ENCODE results near the gene CSTPP1.
"Not testable (repeated sequence)": the region's sequence is repeated elsewhere in the genome, so short reads cannot be mapped to it uniquely, and the experiment has no call there.

The CSTPP1 gene

DNA sequence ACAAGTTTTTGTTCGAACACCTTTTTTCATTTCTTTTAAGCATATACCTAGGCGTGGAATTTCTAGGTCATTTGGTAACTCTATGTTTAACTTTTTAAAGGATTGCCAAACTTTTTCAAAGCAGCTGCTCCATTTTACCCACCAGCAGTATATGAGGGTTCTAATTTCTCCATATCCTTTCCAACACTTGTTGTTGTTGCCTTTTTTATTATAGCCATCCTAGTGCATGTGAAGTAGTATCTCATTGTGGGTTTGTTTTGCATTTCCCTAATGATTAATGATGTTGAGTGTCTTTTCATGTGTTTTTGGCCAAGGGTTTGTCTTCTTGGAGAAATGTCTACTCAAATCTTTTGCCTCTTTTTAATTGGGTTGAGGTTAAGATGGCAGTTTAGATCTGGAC is 24.5 kb downstream of the CSTPP1 start:
- no peak for DNase-seq

DNA sequence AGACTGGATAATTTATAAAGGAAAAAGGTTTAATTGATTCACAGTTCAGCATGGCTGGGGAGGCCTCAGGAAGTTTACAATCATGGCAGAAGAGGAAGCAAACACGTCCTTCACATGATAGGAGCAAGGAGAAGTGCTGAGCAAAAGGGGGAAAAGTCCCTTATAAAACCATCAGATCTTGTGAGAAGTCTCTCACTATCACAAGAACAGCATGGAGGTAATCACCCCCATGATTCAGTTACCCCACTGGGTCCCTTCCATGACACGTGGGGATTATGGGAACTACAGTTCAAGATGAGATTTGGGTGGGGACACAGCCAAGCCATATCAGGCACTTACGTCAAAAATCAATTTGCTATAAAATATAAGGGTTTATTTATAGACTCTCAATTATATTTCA is 25.3 kb downstream of the CSTPP1 start:
- not testable (repeated sequence) for DNase-seq

DNA sequence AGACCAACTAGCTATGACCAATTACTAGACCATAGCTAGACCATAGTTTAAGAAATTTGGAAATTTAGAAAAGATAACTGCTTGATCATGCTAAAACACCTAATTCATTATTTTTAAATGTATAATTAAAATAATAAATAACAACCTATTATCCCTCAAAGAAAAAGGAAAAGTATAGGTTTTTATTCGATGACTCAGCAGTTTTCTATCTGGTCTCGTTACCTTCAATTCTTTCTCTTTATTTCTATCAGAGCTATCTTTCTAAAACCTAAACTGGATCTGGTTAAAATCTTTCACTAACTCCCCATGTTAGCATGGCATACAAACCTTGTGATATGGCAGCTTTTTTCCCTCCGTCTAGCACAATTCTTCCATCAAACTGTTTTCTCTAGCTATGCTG is 27.3 kb downstream of the CSTPP1 start:
- DNase-seq, result no peak

DNA sequence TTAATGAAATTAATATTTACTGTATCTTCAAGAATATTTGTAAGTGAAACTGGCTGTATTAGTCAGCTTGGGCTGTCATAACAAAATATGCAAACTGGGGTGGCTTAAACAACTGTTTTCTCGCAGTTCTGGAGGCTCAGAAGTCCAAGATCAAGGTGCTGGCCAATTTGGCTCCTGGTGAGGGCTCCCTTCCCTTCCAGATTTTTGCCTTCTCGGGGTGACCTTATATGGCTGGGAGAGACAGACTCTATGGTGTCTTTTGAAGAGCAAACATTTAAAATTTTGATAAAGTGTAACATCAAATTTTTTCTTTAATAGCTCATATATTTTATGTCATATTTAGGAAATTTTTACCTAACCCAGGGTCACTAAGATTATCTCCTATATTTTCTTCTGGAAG is 30.2 kb downstream of the CSTPP1 start:
- DNase-seq, result no peak

DNA sequence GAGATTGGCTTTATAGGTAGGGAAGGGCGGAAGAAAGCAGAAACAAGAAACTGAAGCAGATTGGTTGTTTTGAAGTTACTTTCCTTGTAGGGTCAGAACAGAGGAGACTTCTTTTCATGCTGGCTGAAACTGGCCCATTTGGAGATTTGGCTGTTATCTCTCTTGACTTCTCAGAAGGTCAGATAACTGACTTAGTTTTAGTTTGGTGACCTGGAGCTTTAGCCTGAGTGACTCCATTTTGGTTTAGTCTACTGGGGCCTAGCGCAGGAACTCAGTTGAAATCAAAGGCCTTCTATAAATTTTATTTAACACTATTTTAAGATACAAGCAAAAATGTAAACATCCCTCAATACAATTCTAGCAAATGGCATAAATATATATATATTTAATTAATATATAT is 31.4 kb downstream of the CSTPP1 start:
- DNase-seq, result no peak

DNA sequence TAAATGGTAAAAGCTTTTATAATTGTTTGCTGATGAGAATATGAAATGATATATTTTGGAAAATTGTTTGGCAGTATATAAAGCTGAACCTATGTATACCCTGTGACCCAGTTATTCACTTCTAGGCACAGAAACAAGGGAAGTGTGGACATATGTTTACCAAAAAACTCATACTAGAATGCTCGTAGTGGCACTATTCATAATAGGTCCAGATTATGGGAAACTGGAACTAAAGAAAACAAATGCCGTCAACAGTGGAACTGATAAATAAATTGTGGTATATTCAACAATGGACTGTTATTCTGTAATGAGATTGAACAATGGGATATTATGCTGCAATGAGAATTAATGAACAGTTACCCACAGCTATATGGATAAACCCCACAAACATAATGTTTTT is 32.8 kb downstream of the CSTPP1 start:
- no peak for DNase-seq

DNA sequence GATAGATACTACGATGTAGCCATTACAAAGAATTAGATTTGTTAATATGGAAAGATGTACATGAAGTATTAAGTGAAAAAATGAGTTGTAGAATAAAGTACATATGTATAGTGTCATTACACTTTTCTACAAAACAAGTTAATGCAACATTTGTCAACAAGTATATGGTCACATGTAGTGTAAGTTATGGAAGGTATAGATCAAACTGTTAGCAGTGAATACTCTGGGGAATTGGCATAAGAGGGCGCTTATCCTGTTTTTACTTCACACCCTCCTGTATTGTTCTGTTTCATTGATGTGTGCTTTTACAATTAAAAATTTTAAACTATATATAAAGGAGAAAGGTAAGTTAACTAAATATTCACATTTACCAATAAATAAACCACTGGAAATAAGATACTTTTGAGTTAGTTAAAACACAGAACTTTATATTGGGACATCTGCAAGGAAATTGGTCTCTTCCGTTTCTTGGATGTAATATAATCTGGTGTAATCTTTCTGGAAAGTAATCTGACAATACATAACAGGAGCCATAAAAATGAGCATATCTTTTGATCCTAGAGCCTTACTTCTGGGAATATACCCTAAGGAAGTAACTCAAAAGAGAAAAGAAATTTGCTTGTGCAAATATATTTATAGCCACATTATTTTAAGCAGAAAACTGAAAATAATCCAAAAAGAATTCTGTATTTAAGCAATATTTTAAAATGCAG is 34.5 kb downstream of the CSTPP1 start:
- DNase-seq, result no peak

DNA sequence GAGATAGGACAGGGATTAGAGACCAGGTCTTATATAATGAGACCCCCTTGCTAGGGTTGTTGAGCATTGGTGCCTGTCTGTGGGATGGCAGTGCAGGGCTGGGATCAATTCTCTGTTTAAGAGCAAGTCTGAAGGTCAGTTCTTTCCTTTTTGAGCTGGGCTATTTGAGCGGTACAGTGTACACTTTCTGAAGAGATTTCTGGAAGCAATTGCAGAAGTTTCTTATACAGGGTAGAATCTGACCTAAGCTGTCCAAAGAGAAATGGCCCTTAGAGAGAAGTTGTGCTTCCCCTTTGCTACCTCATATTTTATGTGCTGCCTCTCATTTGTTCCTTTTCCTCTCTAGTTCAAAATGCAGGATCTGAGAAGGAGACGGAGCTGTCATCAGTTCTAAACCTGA is 35.8 kb downstream of the CSTPP1 start:
- no peak for DNase-seq

DNA sequence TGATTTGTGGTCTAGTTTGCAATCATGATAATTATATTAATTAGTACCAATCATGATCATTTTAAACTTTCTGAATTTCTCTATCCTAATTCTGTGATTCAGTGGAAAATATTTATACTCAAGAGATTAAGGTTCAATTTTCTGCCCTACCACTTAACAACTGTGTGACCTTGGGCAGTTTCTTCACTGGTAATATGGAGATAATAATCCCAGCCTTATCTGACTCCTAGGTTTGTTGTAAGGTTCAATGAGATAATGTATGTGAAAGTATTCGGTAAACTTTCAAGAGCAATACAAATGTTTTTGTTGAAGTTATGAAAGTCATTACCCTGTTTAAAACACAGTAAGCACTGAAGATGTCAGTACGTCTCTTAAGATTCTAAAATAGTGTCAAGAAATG is 36.3 kb downstream of the CSTPP1 start:
- DNase-seq, result no peak

DNA sequence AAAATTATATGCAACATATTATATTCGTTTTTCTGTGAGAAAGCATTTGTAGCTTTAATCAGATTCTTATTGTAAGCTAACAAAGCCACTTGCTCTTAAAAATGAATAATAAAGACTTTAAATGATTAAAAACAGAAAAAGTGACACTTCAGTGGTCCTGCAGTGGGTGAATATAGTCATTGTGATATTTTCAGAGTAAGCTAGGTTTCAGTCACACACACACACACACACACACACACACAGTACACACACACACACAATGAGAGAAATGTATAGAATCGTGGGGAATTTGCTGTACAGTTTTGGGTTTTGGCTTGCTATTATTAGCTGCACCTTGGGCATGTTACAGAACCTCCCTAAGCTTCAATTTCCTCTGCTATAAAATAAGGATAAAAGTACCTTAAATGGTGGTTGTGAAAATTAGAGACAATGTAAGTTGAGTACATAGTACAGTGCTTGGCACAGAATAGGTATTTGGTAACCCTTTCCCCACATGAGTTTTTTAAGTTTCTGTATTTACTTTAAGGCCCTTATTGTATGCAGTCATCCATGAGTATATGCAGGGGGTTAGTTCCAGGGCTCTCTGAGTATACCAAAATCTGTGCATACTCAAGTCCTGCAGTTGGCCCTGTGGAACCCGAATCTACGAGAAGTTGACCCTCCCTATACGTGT is 39.8 kb downstream of the CSTPP1 start:
- DNase-seq, result no peak

DNA sequence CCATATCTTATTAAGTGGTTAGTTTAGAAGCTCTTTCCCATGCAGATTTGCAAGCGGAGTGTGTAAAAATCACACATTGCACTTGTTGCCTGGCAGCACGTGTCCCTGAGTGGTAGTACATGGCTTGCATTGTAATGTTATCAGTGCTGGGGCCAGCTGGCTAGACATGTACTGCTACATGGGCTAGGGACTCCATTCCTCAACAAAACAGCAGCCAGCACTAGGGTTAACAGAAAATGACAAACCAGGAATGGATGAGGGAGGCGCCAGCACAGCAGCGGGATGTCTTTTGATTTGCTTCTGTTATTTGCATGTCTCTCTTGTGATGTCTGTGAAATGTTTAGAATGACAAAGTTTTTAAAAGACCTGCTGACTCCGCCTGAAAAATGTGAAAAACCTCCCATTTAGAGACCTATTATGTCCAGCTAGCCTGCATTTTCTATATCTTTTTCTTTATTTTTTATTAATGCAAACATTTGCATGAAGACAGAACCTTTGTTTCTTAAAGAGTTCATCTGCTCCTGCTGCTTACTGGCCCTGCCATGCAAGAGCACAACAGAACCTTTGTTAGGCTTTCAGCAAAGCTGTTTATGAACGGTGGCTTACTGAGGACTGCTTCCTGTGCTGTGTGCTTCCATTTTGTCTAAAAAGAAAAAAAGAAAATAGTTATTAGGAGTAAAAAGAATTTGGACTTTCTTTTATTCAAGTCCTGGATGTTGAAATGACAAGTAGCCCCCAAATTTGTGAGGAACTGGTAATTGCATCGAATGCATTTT is 40.7 kb downstream of the CSTPP1 start:
- DNase-seq, result no peak

DNA sequence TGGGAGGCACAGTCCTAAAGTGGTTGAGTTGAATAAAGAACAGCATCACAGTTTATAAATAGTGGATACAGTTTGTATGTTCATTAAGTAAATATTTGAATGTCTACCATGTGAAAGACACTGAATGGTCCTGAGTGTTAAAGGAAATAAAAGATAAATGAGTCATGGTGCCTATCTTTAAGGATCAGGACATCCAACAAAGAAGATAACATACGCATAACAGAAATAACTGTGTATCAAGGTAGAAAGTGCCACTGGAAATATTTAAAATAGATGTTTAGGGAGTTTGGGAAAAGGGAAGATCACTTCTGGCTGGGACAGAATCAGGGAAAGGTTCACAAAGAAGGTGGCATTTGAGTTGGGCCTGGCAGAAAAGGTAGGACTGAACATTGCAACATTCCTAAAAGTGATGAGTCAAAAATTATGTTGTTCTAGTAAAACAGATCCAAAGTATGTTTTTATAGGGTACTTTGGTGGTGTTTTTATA is 41.5 kb downstream of the CSTPP1 start:
- DNase-seq, result no peak

DNA sequence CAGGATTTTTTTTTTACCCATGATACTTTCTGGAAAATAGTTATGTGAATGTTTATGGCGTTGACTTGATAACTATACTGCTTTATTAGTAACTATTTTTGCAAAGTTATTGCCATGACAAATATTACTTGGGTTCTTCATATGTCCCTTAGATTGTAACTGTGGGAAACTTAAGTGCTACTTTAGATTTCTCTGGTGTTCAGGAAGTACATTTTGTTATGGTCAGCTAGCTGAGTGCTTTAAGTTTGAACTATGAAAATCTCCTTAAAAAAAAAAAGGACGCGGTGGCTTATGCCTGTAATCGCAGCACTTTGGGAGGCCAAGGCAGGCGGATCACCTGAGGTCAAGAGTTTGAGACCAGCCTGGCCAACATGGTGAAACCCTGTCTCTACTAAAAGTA is 42.8 kb downstream of the CSTPP1 start:
- DNase-seq, result no peak

DNA sequence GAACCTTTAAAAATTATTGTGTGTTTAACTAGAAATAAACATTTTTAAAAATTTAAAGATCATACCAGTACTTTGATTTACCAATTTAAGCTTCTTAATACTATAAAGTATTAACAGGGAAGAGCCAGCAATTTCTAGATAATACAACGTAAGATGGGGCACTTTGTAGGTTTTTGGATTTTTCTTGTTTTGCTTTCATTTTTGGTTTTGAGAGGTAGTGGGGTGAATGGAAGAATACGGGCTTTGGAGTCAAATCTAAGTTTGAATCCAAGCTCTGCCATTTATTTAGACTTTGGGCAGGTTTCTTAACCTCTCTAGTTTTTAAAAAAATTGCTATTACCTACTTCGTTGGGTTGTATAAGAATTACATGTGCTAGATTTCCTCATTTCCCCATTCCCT is 44.9 kb downstream of the CSTPP1 start:
- DNase-seq, result no peak

DNA sequence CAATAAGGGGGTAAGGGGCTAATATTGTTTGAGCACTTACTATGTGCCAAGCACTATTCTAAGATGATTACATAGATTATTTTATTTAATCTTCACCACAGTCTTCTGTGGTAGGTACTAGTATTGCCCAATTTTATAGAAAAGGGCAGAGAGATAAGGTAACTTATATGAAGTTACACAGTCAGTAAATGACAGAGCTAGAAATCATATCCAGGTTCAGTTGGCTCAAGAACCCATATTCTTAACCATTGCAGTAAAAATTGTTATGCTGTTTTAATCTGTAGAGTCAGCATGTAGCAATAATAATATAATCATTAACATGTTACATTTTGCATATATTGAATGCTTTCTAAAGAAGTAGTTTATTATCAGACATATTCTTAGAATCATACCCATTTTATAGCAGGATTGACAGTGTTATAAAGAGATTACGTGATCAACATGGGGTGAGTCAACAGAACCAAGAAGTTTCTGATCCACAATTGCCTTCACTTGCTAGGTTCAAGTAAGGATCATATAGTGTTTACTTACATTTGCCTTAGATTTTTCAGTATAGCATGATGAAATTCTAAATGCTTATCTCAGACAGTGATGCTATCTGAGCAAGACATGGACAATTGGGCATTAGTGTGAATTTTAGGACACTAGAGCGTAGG is 46.4 kb downstream of the CSTPP1 start:
- DNase-seq, result no peak

DNA sequence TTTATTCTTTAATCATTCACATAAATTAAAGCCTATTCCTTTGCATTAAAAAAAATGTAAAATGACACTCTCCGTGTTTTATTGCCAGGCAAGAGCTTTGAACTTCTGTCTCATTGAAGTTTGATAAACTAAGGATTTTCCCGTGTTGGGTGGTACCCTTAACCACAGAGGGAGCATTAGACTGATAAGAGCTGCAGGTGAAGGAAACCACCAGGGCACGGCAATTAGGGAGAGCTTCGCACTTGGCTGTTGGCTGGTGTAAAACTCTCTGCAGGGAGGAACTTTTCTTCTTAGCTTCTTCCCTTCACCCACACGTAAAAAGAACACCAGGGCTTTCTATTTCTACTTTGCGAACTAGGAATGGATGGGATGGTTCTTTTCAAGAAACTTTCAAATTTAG is 47.0 kb downstream of the CSTPP1 start:
- DNase-seq, result no peak

DNA sequence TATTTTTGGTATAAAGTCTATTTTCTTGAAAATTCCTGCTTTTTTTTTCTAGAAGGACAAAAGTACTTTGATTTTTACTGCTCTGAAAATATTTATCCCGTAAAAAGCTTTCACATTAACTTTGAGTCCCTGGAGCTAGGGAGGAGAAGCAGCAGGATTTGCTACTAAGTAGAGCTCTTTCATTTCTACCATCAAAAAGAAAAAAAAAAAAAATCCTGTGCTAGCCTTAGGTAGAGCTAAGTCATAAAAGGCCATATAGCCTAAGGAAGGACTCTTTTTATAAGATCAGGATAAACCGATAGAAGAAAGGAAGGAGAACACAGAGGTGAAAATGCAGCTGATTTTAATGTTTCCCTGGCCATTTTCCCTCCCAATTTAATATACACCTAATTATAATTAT is 48.0 kb downstream of the CSTPP1 start:
- no peak for DNase-seq

DNA sequence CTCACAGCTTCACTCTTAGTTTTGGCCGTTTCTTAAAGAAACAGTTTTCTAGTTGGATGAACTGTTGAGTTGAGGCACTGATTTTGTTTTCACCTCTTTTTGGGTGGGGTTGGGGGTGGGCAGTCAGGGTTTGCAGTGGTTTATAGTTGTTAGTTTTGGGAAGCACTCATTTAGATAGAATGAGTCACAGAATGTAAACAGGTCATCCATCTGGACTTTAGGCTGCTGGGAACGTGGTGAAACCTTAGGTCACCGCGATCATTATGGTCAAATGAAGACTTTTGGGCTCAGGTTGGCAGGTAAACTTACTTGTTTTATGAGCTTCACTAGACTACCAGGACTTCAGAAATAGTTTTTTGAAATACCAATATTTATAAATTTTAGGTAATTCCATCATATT is 48.4 kb downstream of the CSTPP1 start:
- no peak for DNase-seq

DNA sequence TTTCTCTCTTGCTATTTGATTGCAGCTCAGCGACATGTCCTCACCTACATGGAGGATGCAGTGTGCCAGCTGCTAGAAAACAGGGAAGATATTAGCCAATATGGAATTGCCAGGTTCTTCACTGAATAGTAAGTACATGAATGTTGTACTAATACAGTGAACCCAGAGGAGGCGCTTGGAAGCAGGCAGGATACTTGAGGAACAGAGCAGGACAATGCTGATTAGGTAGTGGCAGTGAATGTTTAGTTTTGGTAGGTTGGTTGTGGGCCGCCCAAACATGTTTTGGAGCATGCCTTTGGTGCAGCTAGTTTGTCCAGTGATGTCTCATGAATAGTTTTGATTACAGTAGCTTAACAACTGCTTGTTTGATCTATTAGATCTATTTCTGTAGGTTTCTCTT is 50.6 kb downstream of the CSTPP1 start:
- no peak for DNase-seq

DNA sequence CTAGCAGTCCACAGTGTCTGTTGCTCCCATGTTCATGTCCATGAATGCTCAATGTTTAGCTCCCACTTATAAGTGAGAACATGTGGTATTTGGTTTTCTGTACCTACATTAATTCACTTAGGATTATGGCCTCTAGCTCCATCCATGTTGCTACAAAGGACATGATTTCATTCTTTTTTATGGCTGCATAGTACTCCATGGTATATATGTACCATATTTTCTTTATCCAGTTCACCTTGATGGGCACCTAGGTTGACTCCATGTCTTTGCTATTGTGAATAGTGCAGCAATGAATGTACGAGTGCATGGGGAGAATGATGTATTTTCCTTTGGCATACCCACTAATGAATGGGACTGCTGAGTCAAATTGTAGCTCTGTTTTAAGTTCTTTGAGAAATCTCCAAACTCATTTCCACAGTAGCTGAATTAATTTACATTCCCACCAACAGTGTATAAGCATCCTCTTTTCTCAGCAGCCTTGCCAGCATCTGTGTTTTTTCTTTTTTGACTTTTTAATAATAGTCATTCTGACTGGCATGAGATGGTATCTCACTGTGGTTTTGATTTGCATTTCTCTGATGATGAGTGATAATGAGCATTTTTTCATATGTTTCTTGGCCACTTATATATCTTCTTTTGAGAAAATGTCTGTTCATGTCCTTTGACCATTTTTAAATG is 53.4 kb downstream of the CSTPP1 start:
- DNase-seq, result not testable (repeated sequence)

DNA sequence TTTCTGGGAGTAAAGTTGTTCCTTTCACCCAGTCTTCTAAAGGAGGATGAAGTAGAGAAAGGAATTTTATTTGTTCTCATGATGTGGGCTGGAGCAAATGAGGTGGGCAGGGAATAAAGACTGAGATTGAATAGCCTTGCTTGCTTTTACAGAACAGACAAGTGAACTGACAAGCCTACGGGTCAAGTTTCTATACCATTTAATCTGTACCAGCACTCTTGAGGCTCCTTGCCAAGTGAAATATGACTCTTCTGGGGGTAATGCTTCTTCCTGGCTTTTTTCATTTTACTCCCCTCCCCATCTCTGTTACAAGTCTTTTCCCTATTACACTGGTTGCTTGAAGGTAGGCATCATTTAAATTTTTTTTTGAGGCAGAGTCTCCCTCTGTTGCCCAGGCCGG is 54.8 kb downstream of the CSTPP1 start:
- DNase-seq, result no peak

DNA sequence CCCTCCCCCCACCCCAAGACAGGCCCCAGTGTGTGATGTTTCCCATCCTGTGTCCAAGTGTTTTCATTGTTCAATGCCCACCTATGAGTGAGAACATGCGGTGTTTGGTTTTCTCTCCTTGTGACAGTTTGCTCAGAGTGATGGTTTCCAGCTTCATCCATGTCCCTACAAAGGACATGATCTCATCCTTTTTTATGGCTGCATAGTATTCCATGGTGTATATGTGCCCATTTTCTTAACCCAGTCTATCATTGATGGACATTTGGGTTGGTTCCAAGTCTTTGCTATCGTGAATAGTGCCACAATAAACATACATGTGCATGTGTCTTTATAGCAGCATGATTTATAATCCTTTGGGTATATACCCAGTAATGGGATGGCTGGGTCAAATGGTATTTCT is 55.8 kb downstream of the CSTPP1 start:
- DNase-seq, result not testable (repeated sequence)

DNA sequence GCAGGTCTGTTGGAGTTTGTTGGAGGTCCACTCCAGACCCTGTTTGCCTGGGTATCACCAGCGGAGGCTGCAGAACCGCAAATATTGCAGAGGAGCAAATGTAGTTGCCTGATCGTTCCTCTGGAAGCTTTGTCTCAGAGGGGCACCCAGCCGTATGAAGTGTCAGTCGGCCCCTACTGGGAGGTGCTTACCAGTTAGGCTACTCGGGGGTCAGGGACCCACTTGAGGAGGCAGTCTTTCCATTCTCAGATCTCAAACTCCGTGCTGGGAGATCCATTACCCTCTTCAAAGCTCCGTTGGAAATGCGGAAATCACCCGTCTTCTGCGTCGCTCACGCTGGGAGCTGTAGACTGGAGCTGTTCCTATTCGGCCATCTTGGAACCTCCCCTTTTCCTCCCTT is 61.2 kb downstream of the CSTPP1 start:
- DNase-seq, result not testable (repeated sequence)
